Measurements from ENCODE around the gene CNGA3.

Gene CNGA3

GRCh38 chr2:98390571-98391476, 44.6 kb downstream of the CNGA3 start:
- Histone ChIP-seq H3K4me1 (ENCODE audit: insufficient read depth, low read length) (no peaks in the 10 kb centered on the region), H3K9me3 (ENCODE audit: low read length) (no peaks in the 10 kb centered on the region), H3K27ac (ENCODE audit: low read depth, low read length) (no peak overlapping the region), H3K36me3 (ENCODE audit: insufficient read depth, low read length) (no peaks in the 10 kb centered on the region), H3K9ac (ENCODE audit: low read length) (no peak overlapping the region), H3K27me3 (ENCODE audit: control insufficient read depth in 1 of 2, insufficient read depth in 2 of 2, low read length in 2 of 2) (no peaks in the 10 kb centered on the region), H3K4me3 (ENCODE audit: low read depth in 1 of 2, low read length in 2 of 2) (no peak overlapping the region)

- Histone ChIP-seq H3K4me1 (ENCODE audit: insufficient read depth, low read length) (no peaks in the 10 kb centered on the region), H3K27me3 (ENCODE audit: control insufficient read depth in 1 of 2, insufficient read depth in 2 of 2, low read length in 2 of 2) (no peaks in the 10 kb centered on the region), H3K36me3 (ENCODE audit: insufficient read depth, low read length) (no peaks in the 10 kb centered on the region), H3K27ac (ENCODE audit: low read depth, low read length) (no peak overlapping the region), H3K9ac (ENCODE audit: low read length) (no peak overlapping the region), H3K4me3 (ENCODE audit: low read depth in 1 of 2, low read length in 2 of 2) (no peak overlapping the region), H3K9me3 (ENCODE audit: low read length) (no peaks in the 10 kb centered on the region)
These were observed 45.5 kb downstream of the CNGA3 start for GRCh38 chr2:98391581-98392270.

GRCh38 chr2:98393354-98393753, 47.1 kb downstream of the CNGA3 start:
- Histone ChIP-seq H3K27ac (ENCODE audit: low read depth, low read length) (no peak overlapping the region), H3K4me3 (ENCODE audit: low read depth in 1 of 2, low read length in 2 of 2) (no peak overlapping the region), H3K36me3 (ENCODE audit: insufficient read depth, low read length) (no peaks in the 10 kb centered on the region), H3K4me1 (ENCODE audit: insufficient read depth, low read length) (no peaks in the 10 kb centered on the region), H3K9me3 (ENCODE audit: low read length) (no peaks in the 10 kb centered on the region), H3K27me3 (ENCODE audit: control insufficient read depth in 1 of 2, insufficient read depth in 2 of 2, low read length in 2 of 2) (no peaks in the 10 kb centered on the region), H3K9ac (ENCODE audit: low read length) (no peak overlapping the region)

- Histone ChIP-seq H3K36me3 (ENCODE audit: insufficient read depth, low read length) (no peaks in the 10 kb centered on the region), H3K27me3 (ENCODE audit: control insufficient read depth in 1 of 2, insufficient read depth in 2 of 2, low read length in 2 of 2) (no peaks in the 10 kb centered on the region), H3K4me3 (ENCODE audit: low read depth in 1 of 2, low read length in 2 of 2) (no peak overlapping the region), H3K27ac (ENCODE audit: low read depth, low read length) (no peak overlapping the region), H3K4me1 (ENCODE audit: insufficient read depth, low read length) (no peaks in the 10 kb centered on the region), H3K9ac (ENCODE audit: low read length) (no peak overlapping the region), H3K9me3 (ENCODE audit: low read length) (no peaks in the 10 kb centered on the region)
These were observed 48.4 kb downstream of the CNGA3 start for GRCh38 chr2:98394595-98395153.

- H3K36me3 ChIP-seq (ENCODE audit: insufficient read depth, low read length) = no peaks in the 10 kb centered on the region
- H3K27ac ChIP-seq (ENCODE audit: low read depth, low read length) = no peak overlapping the region
- H3K27me3 ChIP-seq (ENCODE audit: control insufficient read depth in 1 of 2, insufficient read depth in 2 of 2, low read length in 2 of 2) = no peaks in the 10 kb centered on the region
- H3K9ac ChIP-seq (ENCODE audit: low read length) = no peak overlapping the region
- no peaks in the 10 kb centered on the region for H3K9me3 ChIP-seq (ENCODE audit: low read length)
- H3K4me3 ChIP-seq (ENCODE audit: low read depth in 1 of 2, low read length in 2 of 2) = no peak overlapping the region
- no peaks in the 10 kb centered on the region for H3K4me1 ChIP-seq (ENCODE audit: insufficient read depth, low read length)
These were observed 49.7 kb downstream of the CNGA3 start for GRCh38 chr2:98395977-98396376.

- Histone ChIP-seq H3K27me3 (ENCODE audit: control insufficient read depth in 1 of 2, insufficient read depth in 2 of 2, low read length in 2 of 2) (no peaks in the 10 kb centered on the region), H3K36me3 (ENCODE audit: insufficient read depth, low read length) (no peaks in the 10 kb centered on the region), H3K4me1 (ENCODE audit: insufficient read depth, low read length) (no peaks in the 10 kb centered on the region), H3K4me3 (ENCODE audit: low read depth in 1 of 2, low read length in 2 of 2) (no peak overlapping the region), H3K27ac (ENCODE audit: low read depth, low read length) (no peak overlapping the region), H3K9ac (ENCODE audit: low read length) (no peak overlapping the region), H3K9me3 (ENCODE audit: low read length) (no peaks in the 10 kb centered on the region)
These were observed 50.6 kb downstream of the CNGA3 start for GRCh38 chr2:98396745-98397355.

GRCh38 chr2:98399140-98399539, 52.9 kb downstream of the CNGA3 start:
- Histone ChIP-seq H3K27me3 (ENCODE audit: control insufficient read depth in 1 of 2, insufficient read depth in 2 of 2, low read length in 2 of 2) (no peaks in the 10 kb centered on the region), H3K9me3 (ENCODE audit: low read length) (no peaks in the 10 kb centered on the region), H3K9ac (ENCODE audit: low read length) (no peak overlapping the region), H3K4me3 (ENCODE audit: low read depth in 1 of 2, low read length in 2 of 2) (no peak overlapping the region), H3K27ac (ENCODE audit: low read depth, low read length) (no peak overlapping the region), H3K4me1 (ENCODE audit: insufficient read depth, low read length) (no peaks in the 10 kb centered on the region), H3K36me3 (ENCODE audit: insufficient read depth, low read length) (no peaks in the 10 kb centered on the region)

- no peak overlapping the region for H3K4me3 ChIP-seq (ENCODE audit: low read depth in 1 of 2, low read length in 2 of 2)
- H3K9ac ChIP-seq (ENCODE audit: low read length) = no peak overlapping the region
- H3K27me3 ChIP-seq (ENCODE audit: control insufficient read depth in 1 of 2, insufficient read depth in 2 of 2, low read length in 2 of 2) = no peaks in the 10 kb centered on the region
- no peaks in the 10 kb centered on the region for H3K4me1 ChIP-seq (ENCODE audit: insufficient read depth, low read length)
- H3K9me3 ChIP-seq (ENCODE audit: low read length) = no peaks in the 10 kb centered on the region
- H3K27ac ChIP-seq (ENCODE audit: low read depth, low read length) = no peak overlapping the region
- no peaks in the 10 kb centered on the region for H3K36me3 ChIP-seq (ENCODE audit: insufficient read depth, low read length)
These were observed 57.6 kb downstream of the CNGA3 start for GRCh38 chr2:98403878-98404277.

- no peaks in the 10 kb centered on the region for H3K9me3 ChIP-seq (ENCODE audit: low read length)
- H3K27ac ChIP-seq (ENCODE audit: low read depth, low read length) = no peak overlapping the region
- no peaks in the 10 kb centered on the region for H3K4me1 ChIP-seq (ENCODE audit: insufficient read depth, low read length)
- H3K9ac ChIP-seq (ENCODE audit: low read length) = no peak overlapping the region
- H3K27me3 ChIP-seq (ENCODE audit: control insufficient read depth in 1 of 2, insufficient read depth in 2 of 2, low read length in 2 of 2) = no peaks in the 10 kb centered on the region
- no peak overlapping the region for H3K4me3 ChIP-seq (ENCODE audit: low read depth in 1 of 2, low read length in 2 of 2)
- no peaks in the 10 kb centered on the region for H3K36me3 ChIP-seq (ENCODE audit: insufficient read depth, low read length)
These were observed 58.4 kb downstream of the CNGA3 start for GRCh38 chr2:98404556-98405250.

- Histone ChIP-seq H3K4me1 (ENCODE audit: insufficient read depth, low read length) (no peaks in the 10 kb centered on the region), H3K4me3 (ENCODE audit: low read depth in 1 of 2, low read length in 2 of 2) (no peak overlapping the region), H3K27ac (ENCODE audit: low read depth, low read length) (no peak overlapping the region), H3K36me3 (ENCODE audit: insufficient read depth, low read length) (no peaks in the 10 kb centered on the region), H3K27me3 (ENCODE audit: control insufficient read depth in 1 of 2, insufficient read depth in 2 of 2, low read length in 2 of 2) (no peaks in the 10 kb centered on the region), H3K9me3 (ENCODE audit: low read length) (no peaks in the 10 kb centered on the region), H3K9ac (ENCODE audit: low read length) (no peak overlapping the region)
These were observed 59.0 kb downstream of the CNGA3 start for GRCh38 chr2:98405301-98405700.

- H3K9me3 ChIP-seq (ENCODE audit: low read length) = no peaks in the 10 kb centered on the region
- H3K4me3 ChIP-seq (ENCODE audit: low read depth in 1 of 2, low read length in 2 of 2) = no peak overlapping the region
- H3K27me3 ChIP-seq (ENCODE audit: control insufficient read depth in 1 of 2, insufficient read depth in 2 of 2, low read length in 2 of 2) = no peaks in the 10 kb centered on the region
- H3K4me1 ChIP-seq (ENCODE audit: insufficient read depth, low read length) = no peaks in the 10 kb centered on the region
- H3K27ac ChIP-seq (ENCODE audit: low read depth, low read length) = no peak overlapping the region
- H3K36me3 ChIP-seq (ENCODE audit: insufficient read depth, low read length) = no peaks in the 10 kb centered on the region
- H3K9ac ChIP-seq (ENCODE audit: low read length) = no peak overlapping the region
These were observed 61.9 kb downstream of the CNGA3 start for GRCh38 chr2:98408155-98408554.
